Spleen (tissue), 11 donors: ENCODE data around the gene TCP11L2. TPM values are rescaled to one million over a fixed set of nuclear protein-coding genes. Genes with fewer than 3 reads are reported as not detected.
A peak's percentile ranks its signal among the peaks of the same experiment; 100 is the strongest.

Experiments used
- DNase-seq: peaks from one replicate; pipeline ENCODE4 v3.0.0-alpha.2; 2020
- H3K27ac ChIP-seq, 8 donors: fragments of 200-600 bp; sonication (generic) in 7 of 8; 1 replicate in 4 of 8; 2 replicates in 4 of 8; pipeline versions ENCODE4 v1.5.0 to v1.8.0; 2016 to 2021; ENCODE audit warnings: inconsistent platforms in 4 of 8, mild to moderate bottlenecking in 4 of 8, moderate library complexity in 1 of 8
- H3K27me3 ChIP-seq, 7 donors: fragments of 200-600 bp; sonication (generic) in 6 of 7; replicated peaks in 1 of 7; 1 replicate in 4 of 7; 2 replicates in 3 of 7; pipeline versions ENCODE4 v1.5.0 to v1.8.0; 2016 to 2021; ENCODE audit warnings: inconsistent platforms in 3 of 7, mild to moderate bottlenecking in 1 of 7
- H3K36me3 ChIP-seq, 6 donors: fragments of 200-600 bp; sonication (generic) in 5 of 6; 1 replicate in 4 of 6; 2 replicates in 2 of 6; pipeline versions ENCODE4 v1.5.0 to v1.8.0; 2016 to 2021; ENCODE audit warnings: inconsistent platforms in 2 of 6
- H3K4me1 ChIP-seq, 6 donors: fragments of 200-600 bp; sonication (generic) in 5 of 6; 1 replicate in 3 of 6; 2 replicates in 3 of 6; pipeline versions ENCODE4 v1.5.0 to v1.8.0; 2016 to 2021; ENCODE audit warnings: inconsistent platforms in 3 of 6
- H3K4me3 ChIP-seq, 8 donors: fragments of 200-600 bp; sonication (generic) in 7 of 8; 1 replicate in 4 of 8; 2 replicates in 4 of 8; pipeline versions ENCODE4 v1.5.0 to v1.8.0; 2016 to 2021; ENCODE audit warnings: inconsistent platforms in 4 of 8, mild to moderate bottlenecking in 4 of 8, moderate library complexity in 2 of 8
- H3K9me3 ChIP-seq, 8 donors: fragments of 200-600 bp; sonication (generic) in 7 of 8; 1 replicate in 4 of 8; 2 replicates in 4 of 8; pipeline versions ENCODE4 v1.5.0 to v1.8.0; 2016 to 2021; ENCODE audit warnings: inconsistent platforms in 4 of 8
- POLR2A ChIP-seq, 3 donors: fragments of 450-650 bp; IDR thresholded peaks; one replicate each; pipeline ENCODE4 v1.5.1; 2017; ENCODE audit warnings: antibody characterized with exemption in 3 of 3, mild to moderate bottlenecking in 1 of 3
- POLR2AphosphoS5 ChIP-seq, 3 donors: sonication (generic); formaldehyde crosslinking; IDR thresholded peaks; one replicate each; pipeline ENCODE4 v1.5.1; 2017; ENCODE audit warnings: antibody characterized with exemption in 3 of 3
- WGBS, 5 donors: extraction: QIAGEN DNeasy Blood & Tissue Kit in 3 of 5; methylation state at CpG; one replicate each; pipeline versions ENCODE4 v1.1.5 to v1.1.7; 2013 to 2018; 5-methylcytosine and 5-hydroxymethylcytosine counted together
- intact Hi-C: fragments of 100-400 bp; cut with DNase I; formaldehyde crosslinking; loops from one replicate; pipeline ENCODE4 v1.15.0; 2023; ENCODE audit warnings: low total_unique reads
- polyA plus RNA-seq, 3 donors: library from polyadenylated mRNA; stranded (reverse); fragments of 200-250 nt; gene quantifications; one replicate each; pipeline ENCODE4 v1.2.1, GENCODE V29; 2013
- total RNA-seq, 7 donors: library from RNA; depleted of rRNA in 3 of 7; stranded (reverse); fragments of >200 nt in 3 of 7; fragmentation: NEBNext Ultra II Directional in 4 of 7; extraction: Animal tissue kit (Norgen Biotek cat#: 25700) in 4 of 7; gene quantifications; one replicate each; pipeline versions ENCODE4 v1.1.0 to v1.2.1, GENCODE V29; 2016 to 2021
- TF ChIP-seq, protein P1 (sequence below), 11 experiments: fragments of 200-600 bp in 7 of 11; fragments of 450-650 bp in 4 of 11; sonication (generic) in 4 of 11; IDR thresholded peaks in 8 of 11; conservative IDR thresholded peaks in 3 of 11; 1 replicate in 7 of 11; 2 replicates in 4 of 11; pipeline versions ENCODE4 v1.4.0 to v1.8.0; 2016 to 2021; ENCODE audit warnings: antibody characterized with exemption in 11 of 11, inconsistent platforms in 4 of 11, mild to moderate bottlenecking in 1 of 11
- donor health status: healthy with polysubstance abuse.
- donor health status: DM: no; HTN: no; CAD: no; lungs with moderate emphysema.
- donor health status: DM: no; HTN: no; CAD: no.
- donor health status: Bipolar disorder and iron deficiency.
- donor health status: healthy.
- donor health status: DM: no; HTN: no; CAD: no.
- donor health status: DM: yes; HTN: yes; CAD: no.

The TCP11L2 gene
- total and polyA plus RNA-seq, 10 donors = 1.2 to 88.3 (median 45.8) TPM

DNA sequence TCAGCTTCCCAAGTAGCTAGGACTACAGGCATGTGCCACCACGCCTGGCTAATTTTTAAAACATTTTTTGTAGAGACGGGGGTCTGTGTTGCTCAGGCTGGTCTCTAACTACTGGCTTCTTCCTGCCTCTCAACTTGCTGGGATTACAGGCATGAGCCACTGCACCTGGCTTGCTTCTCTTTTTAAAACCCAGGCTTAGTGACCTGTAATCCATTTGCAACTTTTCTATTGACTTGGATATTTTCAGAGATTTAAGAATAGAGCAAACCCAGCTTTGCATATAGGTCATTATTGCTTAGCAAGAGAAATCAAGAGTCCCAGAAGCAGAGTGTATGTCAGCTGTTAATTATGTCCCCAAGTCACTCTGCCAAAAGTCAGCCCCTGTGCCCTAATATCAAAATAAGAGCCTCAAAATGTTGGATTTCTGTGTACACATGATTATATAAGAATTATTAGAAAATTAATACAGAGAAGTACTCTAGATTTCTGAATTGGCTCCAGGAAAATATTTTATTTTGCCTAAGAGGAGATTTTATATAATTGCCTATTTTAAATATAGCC, 24.9 kb downstream of the TCP11L2 start:
- peaks cover 0 to 17% (median 5%) of the 10 kb centered on the region in 6 donors for H3K4me1 ChIP-seq
- no peak overlapping the region for H3K27ac ChIP-seq
- DNase-seq = no peak
- intact Hi-C loops = no loop called here
- TF ChIP-seq POLR2AphosphoS5 (IDR thresholded peaks at IDR 0.05) = no peak
- no peak for TF ChIP-seq POLR2A (IDR thresholded peaks at IDR 0.05)
- TF ChIP-seq, protein P1, sequence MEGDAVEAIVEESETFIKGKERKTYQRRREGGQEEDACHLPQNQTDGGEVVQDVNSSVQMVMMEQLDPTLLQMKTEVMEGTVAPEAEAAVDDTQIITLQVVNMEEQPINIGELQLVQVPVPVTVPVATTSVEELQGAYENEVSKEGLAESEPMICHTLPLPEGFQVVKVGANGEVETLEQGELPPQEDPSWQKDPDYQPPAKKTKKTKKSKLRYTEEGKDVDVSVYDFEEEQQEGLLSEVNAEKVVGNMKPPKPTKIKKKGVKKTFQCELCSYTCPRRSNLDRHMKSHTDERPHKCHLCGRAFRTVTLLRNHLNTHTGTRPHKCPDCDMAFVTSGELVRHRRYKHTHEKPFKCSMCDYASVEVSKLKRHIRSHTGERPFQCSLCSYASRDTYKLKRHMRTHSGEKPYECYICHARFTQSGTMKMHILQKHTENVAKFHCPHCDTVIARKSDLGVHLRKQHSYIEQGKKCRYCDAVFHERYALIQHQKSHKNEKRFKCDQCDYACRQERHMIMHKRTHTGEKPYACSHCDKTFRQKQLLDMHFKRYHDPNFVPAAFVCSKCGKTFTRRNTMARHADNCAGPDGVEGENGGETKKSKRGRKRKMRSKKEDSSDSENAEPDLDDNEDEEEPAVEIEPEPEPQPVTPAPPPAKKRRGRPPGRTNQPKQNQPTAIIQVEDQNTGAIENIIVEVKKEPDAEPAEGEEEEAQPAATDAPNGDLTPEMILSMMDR (IDR thresholded peaks at IDR 0.05 in 8 of 11, conservative IDR thresholded peaks at IDR 0.05 in 3 of 11) = no peak
- H3K4me3 ChIP-seq = no peak overlapping the region
- H3K36me3 ChIP-seq = peaks cover 0 to 100% (median 70%) of the 10 kb centered on the region in 6 donors
- no peaks in the 10 kb centered on the region for H3K9me3 ChIP-seq
- 71 to 92% (median 83%) methylated on average over 2 of the region's 2 CpGs for WGBS, 5 donors
- H3K27me3 ChIP-seq = no peaks in the 10 kb centered on the region

DNA sequence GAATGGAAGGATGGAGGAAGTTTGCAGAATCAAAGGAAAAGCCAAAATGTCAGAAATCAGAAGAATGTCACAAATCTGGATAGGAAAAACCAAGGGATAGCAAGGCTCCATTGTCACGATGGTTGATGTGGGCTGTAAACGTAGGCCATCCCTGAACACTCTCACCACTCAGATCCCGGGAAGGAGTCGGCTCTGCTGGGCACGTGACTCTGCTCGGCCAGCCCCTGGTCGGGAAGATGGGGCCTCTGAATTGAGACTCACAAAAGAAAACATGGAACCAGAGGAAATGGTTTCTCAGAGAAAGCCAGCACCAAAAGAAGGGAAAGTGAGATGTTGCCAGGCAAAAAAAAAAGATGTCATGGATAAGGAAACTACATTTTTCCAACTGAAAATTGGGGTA, 26.2 kb downstream of the TCP11L2 start:
- Histone ChIP-seq H3K27ac (no peak overlapping the region), H3K27me3 (no peaks in the 10 kb centered on the region), H3K9me3 (no peaks in the 10 kb centered on the region), H3K4me1 (peaks cover 0 to 17% (median 5%) of the 10 kb centered on the region in 6 donors), H3K4me3 (no peak overlapping the region), H3K36me3 (peaks cover 0 to 100% (median 59%) of the 10 kb centered on the region in 6 donors)
- 86 to 94% (median 92%) methylated on average over 7 of the region's 7 CpGs for WGBS, 5 donors
- intact Hi-C loops = no loop called here
- no peak for DNase-seq
- TF ChIP-seq, protein P1 (IDR thresholded peaks at IDR 0.05 in 8 of 11, conservative IDR thresholded peaks at IDR 0.05 in 3 of 11) = no peak
- no peak for TF ChIP-seq POLR2AphosphoS5 (IDR thresholded peaks at IDR 0.05)
- no peak for TF ChIP-seq POLR2A (IDR thresholded peaks at IDR 0.05)

GRCh38 chr12:106329231-106329982, 26.9 kb downstream of the TCP11L2 start:
- intact Hi-C loops = no loop called here
- peak overlapping the region in 1 of 8 donors; percentile 7 for H3K27ac ChIP-seq
- no peaks in the 10 kb centered on the region for H3K9me3 ChIP-seq
- DNase-seq = no peak
- no peak overlapping the region for H3K4me3 ChIP-seq
- WGBS, 5 donors = 87 to 94% (median 90%) methylated on average over 12 of the region's 12 CpGs
- H3K4me1 ChIP-seq = peaks cover 0 to 17% (median 5%) of the 10 kb centered on the region in 6 donors
- TF ChIP-seq POLR2A (IDR thresholded peaks at IDR 0.05) (no peak), POLR2AphosphoS5 (IDR thresholded peaks at IDR 0.05) (no peak)
- TF ChIP-seq, protein P1 (IDR thresholded peaks at IDR 0.05 in 8 of 11, conservative IDR thresholded peaks at IDR 0.05 in 3 of 11) = no peak
- H3K36me3 ChIP-seq = peaks cover 0 to 100% (median 53%) of the 10 kb centered on the region in 6 donors
- H3K27me3 ChIP-seq = no peaks in the 10 kb centered on the region

DNA sequence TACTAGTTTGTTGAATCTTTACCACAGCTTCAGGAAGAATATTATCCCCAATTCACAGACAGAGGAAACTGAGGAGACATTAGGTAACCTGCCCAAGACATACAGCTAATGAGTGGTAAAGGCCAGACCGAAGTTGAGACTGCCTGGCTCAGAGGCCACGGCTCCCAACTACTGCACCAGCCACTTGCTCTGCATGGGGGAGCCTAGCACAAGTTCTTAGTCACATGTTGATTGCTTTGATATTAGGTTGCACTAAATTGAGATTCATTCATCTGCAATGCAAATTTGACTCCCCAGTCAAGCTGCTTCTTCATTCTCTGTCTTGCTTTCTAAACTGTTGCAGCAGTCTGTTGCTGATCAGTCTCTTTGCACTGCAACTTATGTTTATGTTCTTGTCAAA, 29.1 kb downstream of the TCP11L2 start:
- H3K27me3 ChIP-seq = no peaks in the 10 kb centered on the region
- peaks cover 0 to 29% (median 5%) of the 10 kb centered on the region in 6 donors for H3K4me1 ChIP-seq
- TF ChIP-seq POLR2AphosphoS5 (IDR thresholded peaks at IDR 0.05) = no peak
- TF ChIP-seq, protein P1 (IDR thresholded peaks at IDR 0.05 in 8 of 11, conservative IDR thresholded peaks at IDR 0.05 in 3 of 11) = no peak
- no peak for TF ChIP-seq POLR2A (IDR thresholded peaks at IDR 0.05)
- H3K9me3 ChIP-seq = no peaks in the 10 kb centered on the region
- H3K36me3 ChIP-seq = peaks cover 0 to 100% (median 37%) of the 10 kb centered on the region in 6 donors
- H3K4me3 ChIP-seq = no peak overlapping the region
- 78 to 94% (median 86%) methylated on average over 2 of the region's 2 CpGs for WGBS, 5 donors
- no peak overlapping the region for H3K27ac ChIP-seq
- DNase-seq = no peak
- intact Hi-C loops = no loop called here
